ENCODE measurements around the gene EDDM3A.

- TF ChIP-seq FOXJ3 (CRISPR knock-in tag; IDR thresholded peaks at IDR 0.05) (no peak), CTCF (IDR thresholded peaks at IDR 0.05) (no peak; the same call in 1 of the 2 replicates), SMC3 (IDR thresholded peaks at IDR 0.05; ENCODE audit: low read depth, low read length) (no peak), EP300 (IDR thresholded peaks at IDR 0.05; ENCODE audit: borderline replicate concordance in 1 of 2, low read depth in 1 of 2, low read length in 1 of 2) (no peak), REST (IDR thresholded peaks at IDR 0.05; ENCODE audit: low read depth, low read length) (no peak), TCF12 (IDR thresholded peaks at IDR 0.05) (no peak), RFX5 (IDR thresholded peaks at IDR 0.05; ENCODE audit: low read length) (no peak)
- TF ChIP-seq, protein P1, sequence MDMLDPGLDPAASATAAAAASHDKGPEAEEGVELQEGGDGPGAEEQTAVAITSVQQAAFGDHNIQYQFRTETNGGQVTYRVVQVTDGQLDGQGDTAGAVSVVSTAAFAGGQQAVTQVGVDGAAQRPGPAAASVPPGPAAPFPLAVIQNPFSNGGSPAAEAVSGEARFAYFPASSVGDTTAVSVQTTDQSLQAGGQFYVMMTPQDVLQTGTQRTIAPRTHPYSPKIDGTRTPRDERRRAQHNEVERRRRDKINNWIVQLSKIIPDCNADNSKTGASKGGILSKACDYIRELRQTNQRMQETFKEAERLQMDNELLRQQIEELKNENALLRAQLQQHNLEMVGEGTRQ (IDR thresholded peaks at IDR 0.05; ENCODE audit: borderline replicate concordance, low read depth, low read length) = no peak
Observed at GRCh38 chr14:20757965-20758364, 12.3 kb downstream of the EDDM3A start.
